HUES6 (cell line): ENCODE results near the gene MAD1L1.

Experiments used
- H3K27ac ChIP-seq: 2 replicates; pipeline ENCODE4 v1.7.0; 2013; ENCODE audit warnings: low read depth, mild to moderate bottlenecking, low read length, inconsistent platforms
- H3K27me3 ChIP-seq: 2 replicates; pipeline ENCODE4 v1.6.1; 2013; ENCODE audit warnings: low read length; ENCODE audit not compliant: control insufficient read depth, insufficient read depth
- H3K36me3 ChIP-seq: 2 replicates; pipeline ENCODE4 v1.6.1; 2013; ENCODE audit warnings: low read length; ENCODE audit not compliant: control insufficient read depth, insufficient read depth
- H3K4me1 ChIP-seq: 2 replicates; pipeline ENCODE4 v1.6.1; 2013; ENCODE audit warnings: low read length; ENCODE audit not compliant: control insufficient read depth, insufficient read depth
- H3K4me3 ChIP-seq: 2 replicates; pipeline ENCODE4 v1.5.1; 2013; ENCODE audit warnings: low read depth, low read length
- H3K9ac ChIP-seq: one replicate; pipeline ENCODE4 v1.6.1; 2013; ENCODE audit warnings: mild to moderate bottlenecking, low read length
- H3K9me3 ChIP-seq: 2 replicates; pipeline ENCODE4 v1.6.1; 2013; ENCODE audit warnings: low read depth, low read length; ENCODE audit not compliant: control insufficient read depth, insufficient read depth

Gene MAD1L1

GRCh38 chr7:2149672-2150444 is 82.9 kb downstream of the MAD1L1 start:
- no peaks in the 10 kb centered on the region for H3K27me3 ChIP-seq
- H3K9me3 ChIP-seq = no peaks in the 10 kb centered on the region
- peaks cover 5% of the 10 kb centered on the region; the same call in 1 of the 2 replicates for H3K4me1 ChIP-seq
- no peak overlapping the region for H3K27ac ChIP-seq
- peaks cover 39% of the 10 kb centered on the region for H3K36me3 ChIP-seq
- no peak overlapping the region for H3K9ac ChIP-seq
- H3K4me3 ChIP-seq = no peak overlapping the region

- Histone ChIP-seq H3K9me3 (no peaks in the 10 kb centered on the region), H3K36me3 (peaks cover 48% of the 10 kb centered on the region), H3K27ac (no peak overlapping the region), H3K4me3 (no peak overlapping the region), H3K4me1 (peaks cover 5% of the 10 kb centered on the region; the same call in 1 of the 2 replicates), H3K27me3 (no peaks in the 10 kb centered on the region), H3K9ac (peak overlapping the region; percentile 23)
Observed at GRCh38 chr7:2148814-2149213, 83.9 kb downstream of the MAD1L1 start.

DNA sequence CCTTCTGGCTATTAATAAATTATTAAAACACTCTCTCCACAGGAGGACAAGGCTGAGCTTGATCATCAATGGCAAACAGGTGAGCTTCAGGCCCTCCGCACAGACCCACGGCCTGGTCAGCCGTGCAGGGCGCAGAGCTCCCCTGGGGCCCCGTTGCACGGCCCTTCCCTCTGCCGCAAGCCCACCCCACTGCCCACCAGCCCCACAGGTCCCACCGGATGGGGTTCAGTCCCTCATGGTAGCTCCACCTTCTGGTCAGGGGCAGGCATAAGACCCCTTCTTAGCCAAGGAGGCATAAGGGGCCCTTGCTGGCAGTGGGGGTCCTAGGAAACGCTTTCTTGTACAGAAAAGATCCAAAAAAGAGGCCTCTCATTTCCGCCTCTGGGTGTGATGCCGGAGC is 84.6 kb downstream of the MAD1L1 start:
- Histone ChIP-seq H3K27ac (no peak overlapping the region), H3K9me3 (no peaks in the 10 kb centered on the region), H3K9ac (no peak overlapping the region), H3K4me3 (no peak overlapping the region), H3K4me1 (peaks cover 5% of the 10 kb centered on the region; the same call in 1 of the 2 replicates), H3K27me3 (no peaks in the 10 kb centered on the region), H3K36me3 (peaks cover 54% of the 10 kb centered on the region)

DNA sequence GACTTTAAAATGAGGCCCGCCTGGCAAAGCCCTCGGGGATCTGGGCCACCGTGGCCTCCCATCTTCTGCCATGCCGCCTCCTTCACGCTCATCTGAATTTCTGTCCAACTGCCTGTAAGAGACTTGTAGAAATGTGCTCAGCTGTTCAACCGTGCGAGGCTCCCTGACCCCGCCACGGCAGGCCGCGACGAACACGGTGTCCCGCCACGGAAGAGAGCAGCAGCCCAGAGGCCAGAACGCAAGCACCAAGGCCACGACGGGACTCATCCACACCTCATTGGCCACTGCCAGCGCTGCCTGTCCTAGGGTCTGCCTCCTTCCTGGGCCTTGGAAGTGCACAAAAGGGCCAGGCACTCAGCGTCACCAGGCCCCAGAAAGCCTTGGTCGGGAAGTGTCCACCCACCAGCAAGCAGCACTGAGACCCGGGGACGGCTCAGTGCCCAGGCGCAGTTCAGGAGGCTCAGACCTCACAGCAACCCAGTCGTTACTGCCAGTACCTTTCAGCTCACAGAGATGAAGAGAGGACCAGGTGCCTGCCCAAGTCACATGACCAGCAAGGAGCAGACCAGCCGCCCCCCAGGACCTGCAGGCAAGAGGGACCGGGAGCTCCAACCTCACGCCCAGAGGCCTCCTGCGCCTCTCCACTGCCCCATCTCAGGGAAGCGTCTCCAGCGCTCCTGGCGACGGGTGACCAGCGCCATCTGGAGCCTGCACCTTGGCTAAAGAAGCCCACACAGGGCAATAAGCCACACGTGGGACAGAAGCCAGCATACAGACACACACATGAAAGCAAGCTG is 85.9 kb downstream of the MAD1L1 start:
- Histone ChIP-seq H3K4me1 (peaks cover 5% of the 10 kb centered on the region; the same call in 1 of the 2 replicates), H3K36me3 (peaks cover 55% of the 10 kb centered on the region), H3K9me3 (no peaks in the 10 kb centered on the region), H3K4me3 (no peak overlapping the region), H3K9ac (no peak overlapping the region), H3K27ac (0 out of 2 replicates have a peak overlapping the region, but pooled peaks have one; percentile 37), H3K27me3 (no peaks in the 10 kb centered on the region)

GRCh38 chr7:2145835-2146580 is 86.7 kb downstream of the MAD1L1 start:
- peaks cover 3% of the 10 kb centered on the region; the same call in 1 of the 2 replicates for H3K4me1 ChIP-seq
- H3K4me3 ChIP-seq = no peak overlapping the region
- H3K36me3 ChIP-seq = peaks cover 55% of the 10 kb centered on the region
- no peaks in the 10 kb centered on the region for H3K9me3 ChIP-seq
- no peak overlapping the region for H3K9ac ChIP-seq
- H3K27ac ChIP-seq = no peak overlapping the region
- no peaks in the 10 kb centered on the region for H3K27me3 ChIP-seq

DNA sequence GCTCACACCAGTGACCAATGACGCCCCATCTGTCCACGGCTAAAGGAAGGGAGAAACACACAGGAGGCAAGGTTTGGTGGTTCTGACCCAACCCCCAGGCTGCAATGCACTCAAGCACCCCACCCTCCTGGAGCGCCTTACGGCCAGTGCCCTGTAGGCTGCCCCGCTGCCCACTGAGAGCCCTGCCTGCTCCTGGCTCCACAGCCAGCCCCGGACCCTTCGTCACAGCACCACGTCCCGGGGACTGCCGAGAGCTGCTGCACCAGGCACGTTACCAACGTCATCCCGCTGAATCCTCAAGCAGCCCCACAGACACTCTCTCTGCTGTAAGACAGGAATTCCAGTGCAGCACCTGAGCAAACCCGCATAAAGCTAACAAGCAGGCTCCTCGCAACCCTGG is 87.8 kb downstream of the MAD1L1 start:
- no peak overlapping the region for H3K9ac ChIP-seq
- H3K4me1 ChIP-seq = peaks cover 6% of the 10 kb centered on the region; the same call in 1 of the 2 replicates
- no peak overlapping the region for H3K27ac ChIP-seq
- H3K4me3 ChIP-seq = no peak overlapping the region
- H3K36me3 ChIP-seq = peaks cover 55% of the 10 kb centered on the region
- H3K9me3 ChIP-seq = no peaks in the 10 kb centered on the region
- H3K27me3 ChIP-seq = no peaks in the 10 kb centered on the region

DNA sequence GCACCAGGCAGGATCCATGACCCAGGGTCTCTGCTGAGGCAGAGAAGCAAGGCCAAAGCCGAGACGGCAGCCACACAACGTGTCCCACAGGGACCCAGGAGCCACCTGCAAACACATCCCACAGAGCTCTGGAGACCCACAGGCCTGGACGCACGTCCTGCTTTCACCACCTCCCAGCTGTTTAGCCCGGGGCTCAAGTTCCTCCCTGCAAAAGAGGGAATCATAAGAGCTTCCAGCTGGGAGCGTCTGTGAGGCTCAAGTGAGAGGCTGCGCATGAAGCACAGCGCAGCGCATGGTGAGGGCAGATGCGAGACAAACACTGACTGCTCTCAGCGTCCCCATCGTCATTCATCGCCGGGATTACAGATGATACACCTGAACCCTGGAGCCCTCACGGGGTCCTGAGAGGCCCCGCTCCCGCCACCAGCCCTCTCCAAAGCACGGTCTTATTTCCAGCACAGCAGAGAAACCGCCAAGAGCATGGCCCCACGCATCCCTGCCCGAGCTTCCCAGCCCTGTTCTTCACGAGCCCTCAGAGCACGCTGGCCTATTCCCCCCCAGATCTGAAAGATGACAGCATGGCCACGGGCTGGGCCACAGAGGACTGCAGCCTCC is 88.7 kb downstream of the MAD1L1 start:
- H3K9ac ChIP-seq = no peak overlapping the region
- no peaks in the 10 kb centered on the region for H3K9me3 ChIP-seq
- no peak overlapping the region for H3K27ac ChIP-seq
- H3K27me3 ChIP-seq = no peaks in the 10 kb centered on the region
- H3K36me3 ChIP-seq = peaks cover 53% of the 10 kb centered on the region
- H3K4me3 ChIP-seq = no peak overlapping the region
- peaks cover 6% of the 10 kb centered on the region; the same call in 1 of the 2 replicates for H3K4me1 ChIP-seq

DNA sequence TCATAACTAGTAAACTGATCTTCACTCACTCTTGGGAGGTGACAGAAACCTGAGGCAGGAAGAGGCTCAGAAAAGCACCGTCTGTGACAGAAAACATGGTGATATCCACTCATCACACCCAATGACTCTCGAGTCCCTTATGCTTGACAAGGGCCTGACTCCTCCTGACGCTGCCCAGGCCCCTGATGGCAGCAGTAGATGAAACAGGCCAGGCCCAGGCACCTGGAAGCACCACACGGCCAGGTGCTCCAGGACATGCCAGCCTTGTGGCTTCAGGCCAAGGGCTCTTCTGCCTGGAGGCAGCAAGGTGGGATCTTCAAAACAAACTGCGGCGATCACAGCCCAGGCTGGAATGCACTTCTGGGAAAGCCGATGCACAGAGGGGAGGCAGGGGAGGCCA is 89.3 kb downstream of the MAD1L1 start:
- Histone ChIP-seq H3K4me1 (peaks cover 6% of the 10 kb centered on the region; the same call in 1 of the 2 replicates), H3K27me3 (no peaks in the 10 kb centered on the region), H3K9me3 (no peaks in the 10 kb centered on the region), H3K9ac (no peak overlapping the region), H3K27ac (no peak overlapping the region), H3K4me3 (no peak overlapping the region), H3K36me3 (peaks cover 46% of the 10 kb centered on the region)

DNA sequence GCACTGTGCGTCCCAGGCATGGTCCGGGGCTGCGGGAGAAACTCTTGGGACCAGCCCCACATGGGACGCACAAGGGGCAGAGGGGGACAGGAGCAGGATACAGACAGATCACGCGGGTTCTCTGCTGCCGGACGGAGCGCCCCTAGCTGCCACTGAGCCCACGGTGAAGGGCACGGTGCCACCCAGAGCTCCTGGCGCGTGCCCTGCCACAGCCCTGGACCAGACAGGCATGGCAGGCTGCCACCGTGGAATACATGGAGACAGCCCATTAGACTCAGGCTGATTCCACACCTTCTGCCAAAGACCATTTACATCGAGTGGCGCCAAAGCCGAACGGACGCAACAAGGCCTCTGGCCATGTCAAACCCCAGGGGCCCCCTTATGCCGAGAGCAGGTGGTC is 90.4 kb downstream of the MAD1L1 start:
- peaks cover 6% of the 10 kb centered on the region; the same call in 1 of the 2 replicates for H3K4me1 ChIP-seq

GRCh38 chr7:2141651-2142050 is 91.1 kb downstream of the MAD1L1 start:
- Histone ChIP-seq H3K36me3 (peaks cover 37% of the 10 kb centered on the region), H3K27ac (no peak overlapping the region), H3K27me3 (no peaks in the 10 kb centered on the region), H3K9ac (no peak overlapping the region), H3K4me3 (no peak overlapping the region), H3K4me1 (peaks cover 6% of the 10 kb centered on the region; the same call in 1 of the 2 replicates), H3K9me3 (no peaks in the 10 kb centered on the region)

More for the DNA sequence above, 90.4 kb downstream of the MAD1L1 start:
- Histone ChIP-seq H3K27me3 (no peaks in the 10 kb centered on the region), H3K9me3 (no peaks in the 10 kb centered on the region), H3K27ac (no peak overlapping the region), H3K36me3 (peaks cover 44% of the 10 kb centered on the region), H3K9ac (no peak overlapping the region), H3K4me3 (no peak overlapping the region)
